Spleen (tissue), 7 donors: ENCODE data around the gene BABAM2.

ENCODE experiments used
- POLR2A ChIP-seq, 3 donors: fragments of 450-650 bp; IDR thresholded peaks; one replicate each; pipeline ENCODE4 v1.5.1; 2017; ENCODE audit warnings: antibody characterized with exemption in 3 of 3, mild to moderate bottlenecking in 1 of 3
- POLR2AphosphoS5 ChIP-seq, 3 donors: sonication (generic); formaldehyde crosslinking; IDR thresholded peaks; one replicate each; pipeline ENCODE4 v1.5.1; 2017; ENCODE audit warnings: antibody characterized with exemption in 3 of 3
- TF ChIP-seq, protein P1 (sequence below), 11 experiments: fragments of 200-600 bp in 7 of 11; fragments of 450-650 bp in 4 of 11; sonication (generic) in 4 of 11; IDR thresholded peaks in 8 of 11; conservative IDR thresholded peaks in 3 of 11; 1 replicate in 7 of 11; 2 replicates in 4 of 11; pipeline versions ENCODE4 v1.4.0 to v1.8.0; 2016 to 2021; ENCODE audit warnings: antibody characterized with exemption in 11 of 11, inconsistent platforms in 4 of 11, mild to moderate bottlenecking in 1 of 11
- donor health status: DM: no; HTN: no; CAD: no; lungs with moderate emphysema.
- donor health status: DM: no; HTN: no; CAD: no.
- donor health status: DM: no; HTN: no; CAD: no.

DNA sequence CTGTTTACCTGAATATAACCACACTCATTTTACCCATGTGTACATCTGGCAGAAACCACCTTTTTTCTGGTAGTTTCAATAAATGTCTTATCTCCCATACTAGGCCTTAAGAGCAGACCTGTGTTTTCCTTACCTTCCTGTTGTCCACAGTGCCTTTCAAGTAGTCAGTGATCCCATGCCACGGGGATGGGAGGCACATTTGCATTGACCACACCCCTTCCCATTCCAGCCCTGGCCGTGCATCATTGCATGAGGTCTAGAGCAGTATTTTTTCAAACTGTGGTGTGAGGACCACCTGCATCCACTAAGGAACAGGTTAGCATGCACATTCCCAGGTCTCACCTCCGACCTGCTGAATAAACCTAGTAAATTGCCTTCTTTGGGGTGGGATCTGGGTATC lies 337.0 kb downstream of the BABAM2 start:
- TF ChIP-seq, protein P1, sequence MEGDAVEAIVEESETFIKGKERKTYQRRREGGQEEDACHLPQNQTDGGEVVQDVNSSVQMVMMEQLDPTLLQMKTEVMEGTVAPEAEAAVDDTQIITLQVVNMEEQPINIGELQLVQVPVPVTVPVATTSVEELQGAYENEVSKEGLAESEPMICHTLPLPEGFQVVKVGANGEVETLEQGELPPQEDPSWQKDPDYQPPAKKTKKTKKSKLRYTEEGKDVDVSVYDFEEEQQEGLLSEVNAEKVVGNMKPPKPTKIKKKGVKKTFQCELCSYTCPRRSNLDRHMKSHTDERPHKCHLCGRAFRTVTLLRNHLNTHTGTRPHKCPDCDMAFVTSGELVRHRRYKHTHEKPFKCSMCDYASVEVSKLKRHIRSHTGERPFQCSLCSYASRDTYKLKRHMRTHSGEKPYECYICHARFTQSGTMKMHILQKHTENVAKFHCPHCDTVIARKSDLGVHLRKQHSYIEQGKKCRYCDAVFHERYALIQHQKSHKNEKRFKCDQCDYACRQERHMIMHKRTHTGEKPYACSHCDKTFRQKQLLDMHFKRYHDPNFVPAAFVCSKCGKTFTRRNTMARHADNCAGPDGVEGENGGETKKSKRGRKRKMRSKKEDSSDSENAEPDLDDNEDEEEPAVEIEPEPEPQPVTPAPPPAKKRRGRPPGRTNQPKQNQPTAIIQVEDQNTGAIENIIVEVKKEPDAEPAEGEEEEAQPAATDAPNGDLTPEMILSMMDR (IDR thresholded peaks at IDR 0.05 in 8 of 11, conservative IDR thresholded peaks at IDR 0.05 in 3 of 11): no peak
- TF ChIP-seq POLR2A (IDR thresholded peaks at IDR 0.05): no peak
- no peak for TF ChIP-seq POLR2AphosphoS5 (IDR thresholded peaks at IDR 0.05)
